ENCODE results near the gene INPP5B.

Gene INPP5B

DNA sequence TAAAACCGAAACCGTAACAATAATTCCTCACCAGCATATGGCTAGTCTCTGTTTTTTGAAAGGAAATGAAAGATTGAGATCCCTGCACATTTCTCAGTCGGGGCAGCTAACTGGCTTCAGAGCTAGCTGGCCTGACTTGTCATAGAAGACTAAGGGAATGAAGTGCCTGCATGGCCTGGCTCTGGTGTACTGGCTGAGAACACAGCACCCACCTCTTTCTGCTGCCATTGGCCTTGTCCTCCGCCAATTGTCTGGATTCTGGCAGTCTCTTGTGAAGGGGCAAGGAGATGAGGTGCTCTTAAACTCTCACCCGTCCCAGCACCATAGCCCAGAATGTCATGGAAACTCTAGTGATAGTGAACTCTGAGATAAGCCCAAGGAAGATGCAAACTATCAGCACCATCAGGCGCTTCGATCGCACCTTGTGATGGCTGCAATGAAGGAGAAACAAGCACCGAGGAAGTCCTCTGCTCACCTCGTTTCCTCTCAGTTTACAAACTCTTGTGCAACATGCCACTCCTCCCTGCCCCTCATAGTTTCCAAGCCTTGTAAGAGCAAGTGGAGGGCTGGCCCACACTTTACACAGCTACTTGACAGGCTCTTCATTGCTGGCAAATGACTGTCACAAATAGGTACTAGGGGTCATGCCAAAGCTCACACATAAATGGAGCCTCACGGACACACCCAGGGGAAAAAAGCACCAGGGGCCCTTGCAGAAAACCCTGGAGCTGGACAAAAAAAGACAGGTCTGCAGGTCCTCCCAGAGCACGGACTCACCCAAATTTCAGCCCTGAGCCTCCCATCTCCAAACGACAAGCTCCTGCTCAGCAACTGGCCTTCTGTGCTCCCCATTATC lies 16.4 kb downstream of the INPP5B start:
- POLR2A ChIA-PET: interaction anchor here (0.7 to 1.6 kb wide), 4 partner anchors 8 to 29 kb away, joined by 3 to 9 read pairs (median 6); partner anchors contain the start of gene INPP5B
- TF ChIP-seq HDGF (IDR thresholded peaks at IDR 0.05; ENCODE audit: borderline replicate concordance) (no peak), FOXM1 (IDR thresholded peaks at IDR 0.05; ENCODE audit: borderline replicate concordance) (no peak), SP1 (IDR thresholded peaks at IDR 0.05) (no peak), LEF1 (IDR thresholded peaks at IDR 0.05; ENCODE audit: borderline replicate concordance) (no peak), SUZ12 (IDR thresholded peaks at IDR 0.05) (no peak), CTBP1 (IDR thresholded peaks at IDR 0.05; ENCODE audit: borderline replicate concordance) (no peak), L3MBTL2 (conservative IDR thresholded peaks at IDR 0.05) (no peak), FOXA1 (IDR thresholded peaks at IDR 0.05) (no peak), BHLHE40 (IDR thresholded peaks at IDR 0.05; ENCODE audit: borderline replicate concordance) (no peak), FOXK2 (IDR thresholded peaks at IDR 0.05) (no peak), ELF4 (IDR thresholded peaks at IDR 0.05) (no peak), ARNT (IDR thresholded peaks at IDR 0.05) (no peak), TARDBP (IDR thresholded peaks at IDR 0.05) (no peak), NFRKB (IDR thresholded peaks at IDR 0.05) (no peak), ZNF384 (IDR thresholded peaks at IDR 0.05) (no peak)
- TF ChIP-seq, protein P1, sequence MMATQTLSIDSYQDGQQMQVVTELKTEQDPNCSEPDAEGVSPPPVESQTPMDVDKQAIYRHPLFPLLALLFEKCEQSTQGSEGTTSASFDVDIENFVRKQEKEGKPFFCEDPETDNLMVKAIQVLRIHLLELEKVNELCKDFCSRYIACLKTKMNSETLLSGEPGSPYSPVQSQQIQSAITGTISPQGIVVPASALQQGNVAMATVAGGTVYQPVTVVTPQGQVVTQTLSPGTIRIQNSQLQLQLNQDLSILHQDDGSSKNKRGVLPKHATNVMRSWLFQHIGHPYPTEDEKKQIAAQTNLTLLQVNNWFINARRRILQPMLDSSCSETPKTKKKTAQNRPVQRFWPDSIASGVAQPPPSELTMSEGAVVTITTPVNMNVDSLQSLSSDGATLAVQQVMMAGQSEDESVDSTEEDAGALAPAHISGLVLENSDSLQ (IDR thresholded peaks at IDR 0.05): no peak
- CTCF ChIA-PET: no interaction called here
- DNase-seq (ENCODE audit: extremely low spot score): no peak

DNA sequence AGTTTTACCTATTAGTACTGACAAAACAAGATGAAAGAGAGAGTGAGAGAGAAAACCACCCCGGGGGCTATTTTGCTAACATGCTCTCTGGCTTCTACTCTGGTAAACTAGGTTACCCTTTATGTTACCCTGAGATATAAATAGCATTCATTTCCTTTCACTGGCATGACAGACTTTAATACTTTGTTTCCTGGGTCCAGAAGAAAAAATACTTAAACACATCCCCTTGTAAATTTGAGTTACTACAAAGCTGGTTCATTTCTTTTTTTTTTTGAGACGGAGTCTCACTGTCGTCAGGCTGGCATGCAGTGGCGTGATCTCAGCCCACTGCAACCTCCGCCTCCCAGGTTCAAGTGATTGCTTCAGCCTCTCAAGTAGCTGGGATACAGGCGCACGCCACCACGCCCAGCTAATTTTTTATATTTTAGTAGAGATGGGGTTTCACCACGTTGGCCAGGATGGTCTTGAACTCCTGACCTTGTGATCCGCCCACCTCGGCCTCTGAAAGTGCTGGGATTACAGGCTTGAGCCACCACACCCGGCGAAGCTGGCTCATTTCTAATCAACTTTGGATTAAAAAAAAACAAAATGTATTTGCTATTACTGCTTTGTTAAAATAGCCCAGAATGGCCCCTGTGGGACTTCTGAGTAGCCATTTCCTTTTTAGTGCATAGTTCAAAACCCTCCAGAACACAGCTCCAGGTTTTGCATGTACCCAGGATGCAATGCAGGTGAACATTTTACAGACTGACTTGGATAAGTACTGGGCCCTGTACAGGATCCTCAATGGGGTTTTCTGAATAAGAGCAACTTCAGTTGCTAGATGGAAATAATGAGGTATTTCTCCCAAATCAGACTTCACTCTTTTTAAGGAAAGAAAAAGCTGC lies 20.6 kb downstream of the INPP5B start:
- ChIA-PET CTCF (interaction anchor here (0.7 to 1.5 kb wide), 3 partner anchors 10 to 1727 kb away, joined by 3 to 4 read pairs (median 3); no protein-coding TSS in a partner anchor), POLR2A (interaction anchor here (0.6 kb wide), 1 partner anchor 1032 kb away, joined by 3 read pairs; no protein-coding TSS in a partner anchor)
- TF ChIP-seq NFRKB (IDR thresholded peaks at IDR 0.05) (no peak), FOXK2 (IDR thresholded peaks at IDR 0.05) (no peak), CTBP1 (IDR thresholded peaks at IDR 0.05; ENCODE audit: borderline replicate concordance) (no peak), TARDBP (IDR thresholded peaks at IDR 0.05) (no peak), HDGF (IDR thresholded peaks at IDR 0.05; ENCODE audit: borderline replicate concordance) (no peak), SUZ12 (IDR thresholded peaks at IDR 0.05) (no peak), FOXA1 (IDR thresholded peaks at IDR 0.05) (no peak), LEF1 (IDR thresholded peaks at IDR 0.05; ENCODE audit: borderline replicate concordance) (no peak), ZNF384 (IDR thresholded peaks at IDR 0.05) (no peak), L3MBTL2 (conservative IDR thresholded peaks at IDR 0.05) (no peak), FOXM1 (IDR thresholded peaks at IDR 0.05; ENCODE audit: borderline replicate concordance) (no peak), SP1 (IDR thresholded peaks at IDR 0.05) (no peak), ARNT (IDR thresholded peaks at IDR 0.05) (no peak), BHLHE40 (IDR thresholded peaks at IDR 0.05; ENCODE audit: borderline replicate concordance) (no peak), ELF4 (IDR thresholded peaks at IDR 0.05) (no peak)
- TF ChIP-seq, protein P1 (IDR thresholded peaks at IDR 0.05): no peak
- no peak for DNase-seq (ENCODE audit: extremely low spot score)

DNA sequence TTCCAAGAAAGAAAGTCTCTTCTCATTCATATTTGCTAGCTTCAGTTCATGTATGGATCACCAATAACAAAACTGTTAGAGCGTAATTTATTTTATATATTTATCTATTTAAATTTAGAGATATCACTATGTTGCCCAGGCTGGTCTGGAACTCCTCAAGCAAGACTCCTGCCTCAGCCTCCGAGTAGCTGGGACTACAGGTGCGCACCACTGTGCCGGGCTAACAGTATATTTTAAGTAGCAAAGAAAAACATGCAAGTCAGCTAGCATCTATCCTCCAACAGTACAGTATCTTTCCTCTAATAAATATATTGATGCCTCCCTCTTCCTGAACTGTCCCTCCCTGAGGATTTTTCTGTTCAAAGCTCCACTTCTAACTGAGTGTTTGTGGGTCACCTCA lies 21.5 kb downstream of the INPP5B start:
- no peak for DNase-seq (ENCODE audit: extremely low spot score)
- POLR2A ChIA-PET: no interaction called here
- CTCF ChIA-PET: interaction anchor here (0.6 to 1.5 kb wide), 3 partner anchors 9 to 66 kb away, joined by 3 to 4 read pairs (median 3); no protein-coding TSS in a partner anchor
- TF ChIP-seq FOXM1 (IDR thresholded peaks at IDR 0.05; ENCODE audit: borderline replicate concordance): no peak
- TF ChIP-seq CTBP1 (IDR thresholded peaks at IDR 0.05; ENCODE audit: borderline replicate concordance): no peak

DNA sequence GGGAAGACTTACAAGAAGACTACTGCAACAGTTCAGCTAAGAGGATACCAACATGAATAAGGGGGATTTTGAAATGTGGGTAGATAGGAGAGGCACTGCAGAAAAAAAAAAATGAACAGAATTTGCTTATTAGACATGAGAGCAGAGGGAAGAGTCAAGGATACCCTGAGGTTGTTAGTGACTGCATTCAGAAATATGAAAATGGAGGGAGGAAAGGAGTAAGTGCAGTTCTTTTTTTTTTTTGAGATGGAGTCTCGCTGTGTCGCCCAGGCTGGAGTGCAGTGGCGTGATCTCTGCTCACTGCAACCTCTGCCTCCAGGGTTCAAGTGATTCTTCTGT lies 23.3 kb downstream of the INPP5B start:
- ChIA-PET POLR2A (interaction anchor here (1.0 kb wide), 1 partner anchor 64 kb away, joined by 3 read pairs; no protein-coding TSS in a partner anchor), CTCF (no interaction called here)
- no peak for TF ChIP-seq BHLHE40 (IDR thresholded peaks at IDR 0.05; ENCODE audit: borderline replicate concordance)
- no peak for TF ChIP-seq HDGF (IDR thresholded peaks at IDR 0.05; ENCODE audit: borderline replicate concordance)
- no peak for TF ChIP-seq SUZ12 (IDR thresholded peaks at IDR 0.05)
- no peak for TF ChIP-seq ARNT (IDR thresholded peaks at IDR 0.05)
- TF ChIP-seq FOXA1 (IDR thresholded peaks at IDR 0.05): no peak
- DNase-seq (ENCODE audit: extremely low spot score): no peak

DNA sequence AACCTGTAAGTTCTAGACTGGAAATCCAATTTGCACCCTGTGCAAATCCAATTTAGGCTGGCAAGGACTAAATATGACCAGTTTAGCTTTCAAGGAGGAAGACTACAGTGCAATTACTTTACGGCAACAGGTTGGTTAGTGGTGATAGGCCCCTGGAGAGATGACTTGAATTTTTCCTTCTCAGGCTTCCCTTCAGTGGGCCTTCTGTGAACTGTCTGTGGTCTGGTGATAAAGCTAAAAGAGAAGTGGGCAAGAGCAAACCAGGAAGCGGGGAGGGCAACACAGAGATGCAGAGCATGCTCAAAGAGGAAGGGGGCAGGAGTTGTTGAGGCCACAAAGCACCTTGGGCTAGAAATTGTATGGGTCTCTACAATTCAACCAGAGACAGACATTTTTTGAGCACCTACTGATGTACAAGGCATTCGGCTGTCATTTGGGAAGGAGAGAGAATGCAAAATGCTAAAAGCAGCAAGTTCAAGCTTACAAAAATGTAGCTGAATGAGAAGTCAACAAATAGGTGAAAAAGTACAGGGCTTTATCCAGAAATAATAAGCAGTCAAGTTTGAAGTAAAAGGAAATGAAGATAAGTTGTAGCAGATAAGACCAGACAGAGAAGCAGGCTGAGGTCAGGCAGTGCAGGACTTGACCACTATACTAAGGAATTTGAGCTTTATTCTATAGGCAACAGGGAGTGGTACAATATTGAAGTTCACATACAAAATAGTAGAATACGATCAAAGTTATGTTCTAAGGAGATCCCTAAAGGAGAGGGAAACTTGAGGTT lies 23.9 kb downstream of the INPP5B start:
- POLR2A ChIA-PET: interaction anchor here (1.0 kb wide), 2 partner anchors 8 to 63 kb away, joined by 3 read pairs; no protein-coding TSS in a partner anchor

More for the DNA sequence above, 23.9 kb downstream of the INPP5B start:
- no peak for DNase-seq (ENCODE audit: extremely low spot score)
- CTCF ChIA-PET: interaction anchor here (0.7 kb wide), 1 partner anchor 10 kb away, joined by 4 read pairs; no protein-coding TSS in a partner anchor
- no peak for TF ChIP-seq ZNF384 (IDR thresholded peaks at IDR 0.05)
- no peak for TF ChIP-seq SP1 (IDR thresholded peaks at IDR 0.05)
- no peak for TF ChIP-seq NFRKB (IDR thresholded peaks at IDR 0.05)
- TF ChIP-seq FOXA1 (IDR thresholded peaks at IDR 0.05): no peak
